Keratinocyte (primary cell): ENCODE measurements around the gene SKOR1. TPM values are rescaled to one million over a fixed set of nuclear protein-coding genes. Genes with fewer than 3 reads are reported as not detected.
A peak's percentile ranks its signal among the peaks of the same experiment; 100 is the strongest.

ENCODE experiments used
- DNase-seq: peaks from one replicate; pipeline ENCODE4 v3.0.0-alpha.2; 2011; ENCODE audit warnings: low read depth, missing footprints, low spot score
- FAIRE-seq: peaks from 2 replicates; lab custom pipeline; 2011; peaks lifted over from hg19 to GRCh38; lab: Jason Lieb, UNC
- H2AFZ ChIP-seq: 2 replicates; pipeline ENCODE4 v1.6.0; 2012; ENCODE audit warnings: low read length, control low read depth, inconsistent platforms; ENCODE audit not compliant: control insufficient read depth
- H3K27ac ChIP-seq: 2 replicates; pipeline ENCODE4 v1.5.1; 2011; ENCODE audit warnings: low read length; ENCODE audit not compliant: control insufficient read depth, insufficient read depth
- H3K27me3 ChIP-seq: 3 replicates; pipeline ENCODE4 v1.6.0; 2011; ENCODE audit warnings: low read length; ENCODE audit not compliant: control insufficient read depth, insufficient read depth; ENCODE audit errors: extremely low read depth
- H3K36me3 ChIP-seq, 2 experiments: 2 replicates in 1 of 2; 3 replicates in 1 of 2; pipeline ENCODE4 v1.5.1; 2011; ENCODE audit warnings: low read length in 2 of 2, mild to moderate bottlenecking in 1 of 2; ENCODE audit not compliant: control insufficient read depth in 2 of 2, insufficient read depth in 2 of 2; ENCODE audit errors: extremely low read depth in 1 of 2
- H3K4me1 ChIP-seq: 3 replicates; pipeline ENCODE4 v1.5.1; 2011; ENCODE audit warnings: low read length; ENCODE audit not compliant: control insufficient read depth, insufficient read depth; ENCODE audit errors: extremely low read depth
- H3K4me2 ChIP-seq: 3 replicates; pipeline ENCODE4 v1.6.0; 2011; ENCODE audit warnings: low read depth, low read length; ENCODE audit not compliant: control insufficient read depth, insufficient read depth; ENCODE audit errors: extremely low read depth
- H3K4me3 ChIP-seq, 3 experiments: fragments of 200-600 bp in 1 of 3; sonication (generic) in 1 of 3; 2 replicates in 2 of 3; 3 replicates in 1 of 3; pipeline ENCODE4 v1.5.1; 2011 to 2016; ENCODE audit warnings: low read length in 3 of 3, mild to moderate bottlenecking in 3 of 3, control low read depth in 2 of 3, inconsistent platforms in 1 of 3, low read depth in 1 of 3, mixed read lengths in 1 of 3, mixed run types in 1 of 3, moderate library complexity in 1 of 3; ENCODE audit not compliant: control insufficient read depth in 2 of 3, insufficient read depth in 2 of 3; ENCODE audit errors: extremely low read depth in 1 of 3
- H3K79me2 ChIP-seq: 2 replicates; pipeline ENCODE4 v1.6.0; 2012; ENCODE audit warnings: low read length; ENCODE audit not compliant: control insufficient read depth, insufficient read depth
- H3K9ac ChIP-seq: 3 replicates; pipeline ENCODE4 v1.6.0; 2011; ENCODE audit warnings: low read length; ENCODE audit not compliant: control insufficient read depth, insufficient read depth; ENCODE audit errors: extremely low read depth
- H3K9me1 ChIP-seq: 3 replicates; pipeline ENCODE4 v1.6.0; 2011; ENCODE audit warnings: low read length; ENCODE audit not compliant: control insufficient read depth, insufficient read depth; ENCODE audit errors: extremely low read depth
- H3K9me3 ChIP-seq: 2 replicates; pipeline ENCODE4 v1.5.1; 2012; ENCODE audit warnings: low read depth, low read length; ENCODE audit not compliant: control insufficient read depth
- H4K20me1 ChIP-seq: 3 replicates; pipeline ENCODE4 v1.6.0; 2011; ENCODE audit warnings: low read length; ENCODE audit not compliant: control insufficient read depth, insufficient read depth; ENCODE audit errors: extremely low read depth
- EZH2 ChIP-seq: IDR thresholded peaks from one replicate; pipeline ENCODE4 v1.6.1; 2012; ENCODE audit warnings: inconsistent platforms, mild to moderate bottlenecking, low read length, moderate library complexity
- dilution Hi-C: fragments of 300-500 bp; cut with MboI; formaldehyde crosslinking; loops from one replicate; pipeline ENCODE4 v1.7.0; 2020; ENCODE audit warnings: low sequenced_read_pairs; ENCODE audit not compliant: extremely low pct_ligation_motif_present
- polyA plus RNA-seq, 5 experiments: library from polyadenylated mRNA; depleted of rRNA in 3 of 5; stranded (reverse) in 3 of 5; stranded (forward) in 1 of 5; unstranded in 1 of 5; fragments of >200 nt; gene quantifications; 1 replicate in 1 of 5; 2 replicates in 3 of 5; 3 replicates in 1 of 5; pipeline versions ENCODE4 v1.2.1 to v1.2.3, GENCODE V29; 2011 to 2012; ENCODE audit warnings: missing spikeins in 2 of 5, low read depth in 1 of 5, low replicate concordance in 1 of 5
- TF ChIP-seq, protein P1 (sequence below), 3 experiments: IDR thresholded peaks in 1 of 3; conservative IDR thresholded peaks in 1 of 3; optimal IDR thresholded peaks in 1 of 3; 2 replicates in 2 of 3; 3 replicates in 1 of 3; pipeline versions ENCODE3 to v1.5.1; 2011; ENCODE audit warnings: low read length in 3 of 3, mild to moderate bottlenecking in 3 of 3, moderate library complexity in 2 of 3, control low read depth in 1 of 3, inconsistent platforms in 1 of 3; ENCODE audit not compliant: insufficient read depth in 2 of 3; ENCODE audit errors: extremely low read depth in 1 of 3

SKOR1 gene
- polyA plus RNA-seq, 1 donor (not counting 4 experiments of a cell fraction or from before 2014, with no cell fraction given), result 0.03 TPM

DNA sequence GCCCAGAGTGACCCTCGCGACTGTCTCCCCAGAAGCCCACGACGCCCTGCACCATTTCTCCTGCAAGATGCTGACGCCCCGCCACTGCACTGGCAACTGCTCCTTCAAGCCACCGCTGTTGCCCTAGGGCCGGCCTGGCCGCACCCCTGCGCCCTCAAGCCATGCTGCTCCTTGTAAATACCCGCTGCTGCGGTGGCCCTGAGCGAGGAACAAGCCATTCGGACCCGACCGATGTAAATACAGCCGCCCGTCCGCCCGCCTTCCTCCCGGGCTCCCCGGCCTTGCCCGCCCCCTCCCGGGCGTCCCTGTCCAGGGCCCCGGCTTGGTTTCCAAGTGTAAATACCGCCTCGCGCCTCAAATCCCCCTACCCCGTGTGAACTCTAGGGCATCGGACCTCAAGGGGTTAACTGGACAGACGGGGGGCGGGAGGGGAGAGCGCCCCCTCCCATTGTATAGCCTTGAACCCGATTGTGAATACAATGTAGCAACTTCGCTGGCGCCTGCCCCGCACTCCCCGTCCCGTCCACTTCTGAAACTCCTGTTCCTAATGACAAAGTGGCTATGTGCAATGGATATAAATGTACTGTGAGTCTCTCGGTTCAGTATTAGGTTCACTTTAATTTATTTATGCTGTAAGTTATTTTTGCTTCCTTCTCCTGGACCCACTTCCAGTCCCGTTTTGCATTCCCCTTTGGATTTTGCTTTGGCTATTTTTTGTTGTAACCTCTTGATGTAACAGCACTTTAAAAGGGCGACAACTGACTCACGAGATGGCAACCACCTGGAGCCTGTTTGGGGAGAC is 8.6 kb downstream of the SKOR1 start:
- Histone ChIP-seq H3K9ac (no peak overlapping the region), H3K4me2 (peak overlapping the region; percentile 77), H2AFZ (no peak overlapping the region), H3K79me2 (no peaks in the 10 kb centered on the region), H3K4me1 (peaks cover 21% of the 10 kb centered on the region), H3K4me3 (peak overlapping the region in 2 of 3 experiments; percentile 9 to 40), H4K20me1 (no peaks in the 10 kb centered on the region), H3K27ac (no peak overlapping the region), H3K36me3 (no peaks in the 10 kb centered on the region), H3K9me3 (no peaks in the 10 kb centered on the region), H3K9me1 (no peaks in the 10 kb centered on the region), H3K27me3 (peaks cover 72% of the 10 kb centered on the region)
- no peak for FAIRE-seq
- TF ChIP-seq, protein P1, sequence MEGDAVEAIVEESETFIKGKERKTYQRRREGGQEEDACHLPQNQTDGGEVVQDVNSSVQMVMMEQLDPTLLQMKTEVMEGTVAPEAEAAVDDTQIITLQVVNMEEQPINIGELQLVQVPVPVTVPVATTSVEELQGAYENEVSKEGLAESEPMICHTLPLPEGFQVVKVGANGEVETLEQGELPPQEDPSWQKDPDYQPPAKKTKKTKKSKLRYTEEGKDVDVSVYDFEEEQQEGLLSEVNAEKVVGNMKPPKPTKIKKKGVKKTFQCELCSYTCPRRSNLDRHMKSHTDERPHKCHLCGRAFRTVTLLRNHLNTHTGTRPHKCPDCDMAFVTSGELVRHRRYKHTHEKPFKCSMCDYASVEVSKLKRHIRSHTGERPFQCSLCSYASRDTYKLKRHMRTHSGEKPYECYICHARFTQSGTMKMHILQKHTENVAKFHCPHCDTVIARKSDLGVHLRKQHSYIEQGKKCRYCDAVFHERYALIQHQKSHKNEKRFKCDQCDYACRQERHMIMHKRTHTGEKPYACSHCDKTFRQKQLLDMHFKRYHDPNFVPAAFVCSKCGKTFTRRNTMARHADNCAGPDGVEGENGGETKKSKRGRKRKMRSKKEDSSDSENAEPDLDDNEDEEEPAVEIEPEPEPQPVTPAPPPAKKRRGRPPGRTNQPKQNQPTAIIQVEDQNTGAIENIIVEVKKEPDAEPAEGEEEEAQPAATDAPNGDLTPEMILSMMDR (optimal IDR thresholded peaks at IDR 0.05 in 1 of 3, IDR thresholded peaks at IDR 0.05 in 1 of 3, conservative IDR thresholded peaks at IDR 0.05 in 1 of 3; ENCODE audit: extremely low read depth in 1 of 3, insufficient read depth in 2 of 3, low read length in 3 of 3), result peak; percentile 43 to 63 (median 48)
- peak; percentile 96 for TF ChIP-seq EZH2
- DNase-seq, result no peak
- dilution Hi-C loops, result no loop called here

DNA sequence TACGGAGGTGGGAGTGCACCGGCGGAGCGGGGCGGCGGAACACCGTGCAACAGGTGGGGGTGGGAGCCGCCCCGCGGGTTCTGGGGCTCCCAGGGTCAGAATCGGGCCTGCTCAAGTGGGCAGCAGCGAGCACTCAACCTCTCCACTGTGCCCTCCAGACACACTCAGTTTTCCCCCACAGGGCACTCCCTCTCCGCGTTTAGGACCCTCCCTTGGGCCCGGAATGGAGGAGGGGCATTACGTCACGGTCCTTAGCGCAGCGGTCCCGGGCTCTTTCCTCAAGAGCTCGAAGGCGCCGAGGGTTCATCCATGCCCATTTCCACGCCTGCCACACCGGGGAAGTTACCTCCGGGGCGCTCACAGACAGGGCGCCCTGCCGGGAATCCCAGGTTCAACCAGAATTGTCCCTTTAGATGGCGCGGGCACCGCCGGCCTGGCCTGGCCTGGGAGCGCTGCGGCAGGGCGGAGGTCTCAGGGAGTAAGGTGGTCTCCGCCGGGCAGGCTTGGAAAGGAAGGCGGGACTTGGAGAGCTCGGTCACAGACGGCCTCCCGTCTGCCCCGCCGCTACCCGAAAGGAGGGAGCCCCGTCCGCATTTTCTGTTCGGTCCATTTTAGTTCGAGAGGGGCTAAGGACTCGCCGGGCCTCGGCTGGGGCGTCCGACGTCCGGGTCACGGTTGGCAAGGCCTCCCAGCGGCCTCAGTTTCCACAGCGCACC is 9.4 kb downstream of the SKOR1 start:
- Histone ChIP-seq H4K20me1 (no peaks in the 10 kb centered on the region), H3K9ac (no peak overlapping the region), H3K4me2 (peak overlapping the region; percentile 77), H2AFZ (no peak overlapping the region), H3K4me1 (peaks cover 24% of the 10 kb centered on the region), H3K27ac (no peak overlapping the region), H3K79me2 (no peaks in the 10 kb centered on the region), H3K9me3 (no peaks in the 10 kb centered on the region), H3K9me1 (no peaks in the 10 kb centered on the region), H3K36me3 (no peaks in the 10 kb centered on the region), H3K4me3 (peak overlapping the region in 2 of 3 experiments; percentile 2 to 9), H3K27me3 (peaks cover 63% of the 10 kb centered on the region)
- dilution Hi-C loops, result no loop called here
- FAIRE-seq, result no peak
- no peak for DNase-seq
- peak; percentile 98 for TF ChIP-seq EZH2
- TF ChIP-seq, protein P1 (optimal IDR thresholded peaks at IDR 0.05 in 1 of 3, IDR thresholded peaks at IDR 0.05 in 1 of 3, conservative IDR thresholded peaks at IDR 0.05 in 1 of 3; ENCODE audit: extremely low read depth in 1 of 3, insufficient read depth in 2 of 3, low read length in 3 of 3), result no peak
